KBM-7 (cell line): Measurements from ENCODE around the gene POLDIP3.
"Not testable (repeated sequence)": the region's sequence is repeated elsewhere in the genome, so short reads cannot be mapped to it uniquely, and the experiment has no call there.

Experiments used
- DNase-seq: peaks from one replicate; pipeline ENCODE4 v3.0.0-alpha.2; 2015
- in situ Hi-C: fragments of 300-500 bp; cut with MboI; formaldehyde crosslinking; loops from 2 replicates; pipeline ENCODE4 v1.14.3; 2020; ENCODE audit warnings: low sequenced_read_pairs, low pct_unique_long_range_greater_than_20kb, mixed read lengths

Gene POLDIP3

GRCh38 chr22:42570580-42570979 is 44.1 kb downstream of the POLDIP3 start:
- DNase-seq, in situ Hi-C loops: not testable (repeated sequence)

- DNase-seq, in situ Hi-C loops: not testable (repeated sequence)
Measured at GRCh38 chr22:42567950-42568349, 46.7 kb downstream of the POLDIP3 start.

GRCh38 chr22:42565956-42566355 is 48.7 kb downstream of the POLDIP3 start:
- in situ Hi-C loops: no loop called here

GRCh38 chr22:42564699-42565098 is 50.0 kb downstream of the POLDIP3 start:
- DNase-seq: no peak
- in situ Hi-C loops: no loop called here

More at GRCh38 chr22:42565956-42566355, 48.7 kb downstream of the POLDIP3 start:
- DNase-seq: no peak

GRCh38 chr22:42563943-42564342 is 50.7 kb downstream of the POLDIP3 start:
- DNase-seq, in situ Hi-C loops: not testable (repeated sequence)

- DNase-seq: no peak
- in situ Hi-C loops: no loop called here
Measured at GRCh38 chr22:42562684-42563083, 52.0 kb downstream of the POLDIP3 start.

GRCh38 chr22:42562279-42562678 is 52.4 kb downstream of the POLDIP3 start:
- peak; percentile 95 for DNase-seq
- in situ Hi-C loops: no loop called here

- in situ Hi-C loops: no loop called here
- no peak for DNase-seq
Measured at GRCh38 chr22:42561856-42562255, 52.8 kb downstream of the POLDIP3 start.

GRCh38 chr22:42560781-42561180 is 53.9 kb downstream of the POLDIP3 start:
- in situ Hi-C loops: no loop called here
- peak; percentile 44 for DNase-seq

- in situ Hi-C loops: no loop called here
- DNase-seq: no peak
Measured at GRCh38 chr22:42560381-42560780, 54.3 kb downstream of the POLDIP3 start.

GRCh38 chr22:42553475-42554361 is 61.0 kb downstream of the POLDIP3 start, which contains the start of gene SERHL2:
TSS of gene SERHL2 (plus strand) at chr22:42553956. CDS start at chr22:42554021, 65 bp downstream.
- in situ Hi-C loops: no loop called here
- DNase-seq: peak; percentile 57

GRCh38 chr22:42552294-42552647 is 62.4 kb downstream of the POLDIP3 start:
- in situ Hi-C loops: not testable (repeated sequence)

GRCh38 chr22:42549331-42550060 is 65.2 kb downstream of the POLDIP3 start:
- in situ Hi-C loops: no loop called here
- no peak for DNase-seq

More at GRCh38 chr22:42552294-42552647, 62.4 kb downstream of the POLDIP3 start:
- DNase-seq: not testable (repeated sequence)

GRCh38 chr22:42548597-42549330 is 65.9 kb downstream of the POLDIP3 start:
- no peak for DNase-seq
- in situ Hi-C loops: no loop called here

GRCh38 chr22:42548126-42548525 is 66.6 kb downstream of the POLDIP3 start:
- in situ Hi-C loops, DNase-seq: not testable (repeated sequence)

GRCh38 chr22:42547562-42547961 is 67.1 kb downstream of the POLDIP3 start:
- DNase-seq: no peak
- in situ Hi-C loops: no loop called here

- DNase-seq: no peak
Measured at GRCh38 chr22:42544686-42545085, 70.0 kb downstream of the POLDIP3 start.

GRCh38 chr22:42539236-42539771 is 75.4 kb downstream of the POLDIP3 start:
- DNase-seq, in situ Hi-C loops: not testable (repeated sequence)

More at GRCh38 chr22:42544686-42545085, 70.0 kb downstream of the POLDIP3 start:
- in situ Hi-C loops: no loop called here

- DNase-seq, in situ Hi-C loops: not testable (repeated sequence)
Measured at GRCh38 chr22:42537199-42537831, 77.4 kb downstream of the POLDIP3 start.
